Right lobe of liver (tissue), 4 donors: ENCODE measurements around the gene FAM151A.

Source experiments
- CTCF ChIP-seq, 4 donors: fragments of 200-600 bp in 3 of 4; fragments of 450-650 bp in 1 of 4; IDR thresholded peaks; one replicate each; pipeline versions ENCODE4 v1.5.1 to v1.8.0; 2016 to 2022; ENCODE audit warnings: antibody characterized with exemption in 4 of 4, mild to moderate bottlenecking in 2 of 4
- POLR2A ChIP-seq: fragments of 450-650 bp; IDR thresholded peaks from one replicate; pipeline ENCODE4 v1.6.1; 2017; ENCODE audit warnings: antibody characterized with exemption, mild to moderate bottlenecking
- donor health status: DM: no; HTN: no; CAD: no.
- donor health status: DM: no; HTN: no; CAD: no.
- donor health status: DM: no; HTN: yes; CAD: no.

GRCh38 chr1:54604572-54605370 is 18.6 kb downstream of the FAM151A start:
- TF ChIP-seq CTCF (IDR thresholded peaks at IDR 0.05) (no peak), POLR2A (no peak)
